Activated T-helper 2 cell treated with anti-CD3 and anti-CD28 coated beads, Interferon-gamma antibody, Interleukin-2, Interleukin-4, amounts not matched to agents 10 μg/mL and 5 μg/mL and 100 μg/mL, durations not matched to agents 14 hours and 24 hours and 36 hours (primary cell): ENCODE measurements around the gene SNRK. TPM values are rescaled to one million over a fixed set of nuclear protein-coding genes. Genes with fewer than 3 reads are reported as not detected.

Source experiments
- DNase-seq: peaks from one replicate; pipeline ENCODE4 v3.0.0; 2021; ENCODE audit warnings: low spot score
- H3K27ac Mint-ChIP-seq: one replicate; pipeline ENCODE4 v1.8.0; 2021; ENCODE audit warnings: mixed read lengths
- H3K27me3 Mint-ChIP-seq: one replicate; pipeline ENCODE4 v1.8.0; 2021; ENCODE audit warnings: low read depth, mixed read lengths
- H3K36me3 Mint-ChIP-seq: one replicate; pipeline ENCODE4 v1.8.0; 2021; ENCODE audit warnings: low read depth, mixed read lengths
- H3K4me1 Mint-ChIP-seq: one replicate; pipeline ENCODE4 v1.8.0; 2021; ENCODE audit warnings: low read depth, mixed read lengths
- H3K4me3 Mint-ChIP-seq: one replicate; pipeline ENCODE4 v1.8.0; 2021; ENCODE audit warnings: low read depth, mild to moderate bottlenecking, moderate library complexity, mixed read lengths
- H3K9me3 Mint-ChIP-seq: one replicate; pipeline ENCODE4 v1.8.0; 2021; ENCODE audit warnings: mixed read lengths
- intact Hi-C: fragments of 100-400 bp; cut with micrococcal nuclease; formaldehyde crosslinking; loops from one replicate; pipeline ENCODE4 v1.15.1; 2023
- total RNA-seq: library from RNA; stranded (reverse); gene quantifications from 2 replicates; pipeline ENCODE4 v1.2.3, GENCODE V29; 2022

SNRK gene
- total RNA-seq, 1 donor from 2014 or later: 28.7 TPM

GRCh38 chr3:43362183-43362582 is 75.8 kb downstream of the SNRK start:
- no peaks in the 10 kb centered on the region for H3K4me1 Mint-ChIP-seq
- peaks cover 6% of the 10 kb centered on the region for H3K9me3 Mint-ChIP-seq
- no peak overlapping the region for H3K27ac Mint-ChIP-seq
- intact Hi-C loops: no loop called here
- H3K27me3 Mint-ChIP-seq: no peaks in the 10 kb centered on the region
- no peak for DNase-seq
- no peak overlapping the region for H3K4me3 Mint-ChIP-seq
- H3K36me3 Mint-ChIP-seq: no peaks in the 10 kb centered on the region

GRCh38 chr3:43362961-43363360 is 76.6 kb downstream of the SNRK start:
- no peak for DNase-seq
- no peak overlapping the region for H3K27ac Mint-ChIP-seq
- H3K9me3 Mint-ChIP-seq: no peaks in the 10 kb centered on the region
- H3K36me3 Mint-ChIP-seq: no peaks in the 10 kb centered on the region
- H3K27me3 Mint-ChIP-seq: no peaks in the 10 kb centered on the region
- intact Hi-C loops: no loop called here
- H3K4me3 Mint-ChIP-seq: no peak overlapping the region
- no peaks in the 10 kb centered on the region for H3K4me1 Mint-ChIP-seq

- Mint-ChIP-seq H3K4me3 (no peak overlapping the region), H3K4me1 (no peaks in the 10 kb centered on the region), H3K36me3 (no peaks in the 10 kb centered on the region), H3K9me3 (no peaks in the 10 kb centered on the region), H3K27ac (no peak overlapping the region), H3K27me3 (no peaks in the 10 kb centered on the region)
- intact Hi-C loops: no loop called here
- no peak for DNase-seq
These were observed 77.4 kb downstream of the SNRK start for GRCh38 chr3:43363621-43364266.

GRCh38 chr3:43364494-43364893 is 78.2 kb downstream of the SNRK start:
- H3K36me3 Mint-ChIP-seq: no peaks in the 10 kb centered on the region
- H3K9me3 Mint-ChIP-seq: no peaks in the 10 kb centered on the region
- no peaks in the 10 kb centered on the region for H3K4me1 Mint-ChIP-seq
- H3K4me3 Mint-ChIP-seq: no peak overlapping the region
- no peak overlapping the region for H3K27ac Mint-ChIP-seq
- DNase-seq: no peak
- intact Hi-C loops: no loop called here
- no peaks in the 10 kb centered on the region for H3K27me3 Mint-ChIP-seq

GRCh38 chr3:43364926-43365325 is 78.6 kb downstream of the SNRK start:
- Mint-ChIP-seq H3K4me3 (no peak overlapping the region), H3K27me3 (no peaks in the 10 kb centered on the region), H3K27ac (no peak overlapping the region), H3K9me3 (no peaks in the 10 kb centered on the region), H3K4me1 (no peaks in the 10 kb centered on the region), H3K36me3 (no peaks in the 10 kb centered on the region)
- intact Hi-C loops: no loop called here
- DNase-seq: no peak

- no peaks in the 10 kb centered on the region for H3K27me3 Mint-ChIP-seq
- H3K27ac Mint-ChIP-seq: no peak overlapping the region
- no peak overlapping the region for H3K4me3 Mint-ChIP-seq
These were observed 79.4 kb downstream of the SNRK start for GRCh38 chr3:43365601-43366305.

GRCh38 chr3:43366481-43366880 is 80.1 kb downstream of the SNRK start:
- H3K4me3 Mint-ChIP-seq: no peak overlapping the region
- H3K27ac Mint-ChIP-seq: no peak overlapping the region
- no peaks in the 10 kb centered on the region for H3K4me1 Mint-ChIP-seq
- H3K27me3 Mint-ChIP-seq: no peaks in the 10 kb centered on the region
- DNase-seq: no peak
- H3K36me3 Mint-ChIP-seq: no peaks in the 10 kb centered on the region
- intact Hi-C loops: no loop called here
- no peaks in the 10 kb centered on the region for H3K9me3 Mint-ChIP-seq

More at GRCh38 chr3:43365601-43366305, 79.4 kb downstream of the SNRK start:
- Mint-ChIP-seq H3K36me3 (no peaks in the 10 kb centered on the region), H3K4me1 (no peaks in the 10 kb centered on the region), H3K9me3 (no peaks in the 10 kb centered on the region)
- DNase-seq: no peak
- intact Hi-C loops: no loop called here

- Mint-ChIP-seq H3K27me3 (no peaks in the 10 kb centered on the region), H3K9me3 (no peaks in the 10 kb centered on the region), H3K36me3 (no peaks in the 10 kb centered on the region), H3K27ac (no peak overlapping the region), H3K4me3 (no peak overlapping the region), H3K4me1 (no peaks in the 10 kb centered on the region)
- no peak for DNase-seq
- intact Hi-C loops: no loop called here
These were observed 80.5 kb downstream of the SNRK start for GRCh38 chr3:43366885-43367284.

GRCh38 chr3:43369404-43370292 is 83.3 kb downstream of the SNRK start:
- Mint-ChIP-seq H3K4me3 (no peak overlapping the region), H3K36me3 (no peaks in the 10 kb centered on the region), H3K4me1 (no peaks in the 10 kb centered on the region), H3K27ac (no peak overlapping the region), H3K9me3 (no peaks in the 10 kb centered on the region), H3K27me3 (peaks cover 3% of the 10 kb centered on the region)
- no peak for DNase-seq
- intact Hi-C loops: no loop called here

- intact Hi-C loops: no loop called here
- no peaks in the 10 kb centered on the region for H3K9me3 Mint-ChIP-seq
- no peaks in the 10 kb centered on the region for H3K36me3 Mint-ChIP-seq
- no peak overlapping the region for H3K4me3 Mint-ChIP-seq
- H3K27ac Mint-ChIP-seq: no peak overlapping the region
- no peaks in the 10 kb centered on the region for H3K4me1 Mint-ChIP-seq
- H3K27me3 Mint-ChIP-seq: peaks cover 3% of the 10 kb centered on the region
- DNase-seq: no peak
These were observed 84.1 kb downstream of the SNRK start for GRCh38 chr3:43370293-43370980.

- intact Hi-C loops: no loop called here
- Mint-ChIP-seq H3K36me3 (no peaks in the 10 kb centered on the region), H3K9me3 (no peaks in the 10 kb centered on the region), H3K4me1 (no peaks in the 10 kb centered on the region), H3K27ac (no peak overlapping the region), H3K27me3 (peaks cover 3% of the 10 kb centered on the region), H3K4me3 (no peak overlapping the region)
- DNase-seq: no peak
These were observed 85.2 kb downstream of the SNRK start for GRCh38 chr3:43371494-43371893.

- Mint-ChIP-seq H3K27ac (no peak overlapping the region), H3K9me3 (no peaks in the 10 kb centered on the region), H3K36me3 (no peaks in the 10 kb centered on the region), H3K4me3 (no peak overlapping the region), H3K4me1 (no peaks in the 10 kb centered on the region), H3K27me3 (peaks cover 3% of the 10 kb centered on the region)
- intact Hi-C loops: no loop called here
- DNase-seq: no peak
These were observed 85.8 kb downstream of the SNRK start for GRCh38 chr3:43372007-43372740.
